GM12892 (cell line): ENCODE results near the gene NTN1.

Experiments used
- DNase-seq: peaks from one replicate; pipeline ENCODE4 v3.0.0; 2011; ENCODE audit not compliant: insufficient read length
- FAIRE-seq: peaks from 2 replicates; lab custom pipeline; 2011; peaks lifted over from hg19 to GRCh38; lab: Jason Lieb, UNC
- POLR2A ChIP-seq: IDR thresholded peaks from 2 replicates; pipeline ENCODE4 v1.6.1; 2011; ENCODE audit warnings: low read depth, low read length, control low read depth
- POLR2AphosphoS5 ChIP-seq: IDR thresholded peaks from 2 replicates; pipeline ENCODE4 v1.6.1; 2011; ENCODE audit warnings: low read depth, low read length, control low read depth
- TAF1 ChIP-seq: IDR thresholded peaks from 2 replicates; pipeline ENCODE4 v1.6.1; 2011; ENCODE audit warnings: low read depth, mild to moderate bottlenecking, control low read depth, low read length, borderline replicate concordance

NTN1 gene

DNA sequence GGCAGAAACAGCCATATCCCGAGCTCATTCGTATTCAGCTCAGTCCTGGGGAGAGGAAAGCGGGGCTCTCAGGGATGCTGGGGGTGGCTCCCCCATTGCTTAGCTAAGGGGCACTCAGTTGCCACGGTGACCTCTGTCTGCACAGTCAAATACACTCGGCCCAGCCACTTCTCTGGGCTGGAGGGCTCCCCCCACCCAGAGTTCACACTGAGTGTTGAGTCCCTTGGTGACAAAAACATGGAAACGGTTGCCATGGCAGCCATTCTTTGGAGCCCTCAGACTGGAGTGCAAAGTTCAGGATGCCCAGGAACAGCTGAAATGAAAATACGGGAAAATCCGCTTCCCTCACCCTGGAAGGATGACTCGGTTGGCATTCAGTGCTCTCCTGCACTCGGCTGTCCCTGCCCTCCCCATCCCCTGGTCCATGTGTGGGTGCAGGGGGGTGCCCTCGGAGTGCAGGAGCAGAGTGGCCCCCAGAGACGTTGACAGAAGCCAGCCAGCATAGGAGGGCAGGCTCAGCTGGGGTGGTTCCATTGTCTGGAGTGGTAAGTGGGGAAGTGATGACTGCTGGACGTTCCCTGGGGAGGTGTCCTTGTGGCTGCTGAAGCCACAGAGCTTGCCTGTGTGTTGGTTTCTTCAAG lies 216.5 kb downstream of the NTN1 start:
- DNase-seq = no peak
- TF ChIP-seq POLR2A (no peak), POLR2AphosphoS5 (no peak), TAF1 (no peak)
- no peak for FAIRE-seq

DNA sequence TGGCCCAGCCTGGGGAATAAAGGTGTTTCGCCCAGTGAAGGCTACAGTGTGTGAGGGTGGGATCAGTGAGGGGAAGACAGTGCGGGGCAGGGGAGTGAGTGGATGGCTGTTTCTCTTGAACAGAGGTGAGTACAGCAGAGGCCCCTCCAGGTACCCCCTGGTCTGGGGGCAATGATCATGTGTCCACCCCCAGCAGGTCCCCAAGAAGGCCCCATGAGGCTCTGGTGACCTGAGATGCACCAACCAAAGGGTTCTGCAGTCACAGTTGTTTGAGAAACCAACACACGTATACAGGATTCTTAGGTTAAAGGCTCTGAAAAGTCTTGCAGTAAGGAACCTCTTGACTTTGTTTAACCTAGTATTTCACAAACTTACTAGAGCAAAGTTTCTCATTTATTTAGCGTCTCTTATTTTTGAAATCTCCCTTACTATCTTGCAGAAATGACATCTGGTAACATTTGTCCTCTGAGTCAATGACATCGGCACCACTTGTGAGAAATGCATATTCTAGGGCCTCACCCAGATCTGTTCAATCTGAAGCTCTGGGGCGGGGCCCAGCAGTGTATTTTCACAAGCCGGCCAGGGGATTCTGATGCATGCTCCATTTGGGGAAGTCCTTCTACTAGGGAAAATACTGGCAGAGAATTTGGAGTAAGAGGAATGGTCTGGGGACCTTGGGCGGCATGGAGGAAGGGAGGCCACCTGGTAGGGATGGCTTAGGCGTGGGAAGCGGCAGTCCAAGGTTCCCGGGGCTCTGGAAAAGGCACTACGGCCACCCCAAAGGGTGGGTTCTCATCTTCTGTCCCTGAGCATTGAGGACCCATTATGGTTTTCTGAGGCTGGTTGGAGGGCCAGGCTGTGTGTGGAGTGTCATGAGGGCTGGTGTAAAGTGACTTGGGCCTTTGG lies 217.3 kb downstream of the NTN1 start:
- FAIRE-seq (no peak), DNase-seq (no peak)
- TF ChIP-seq POLR2AphosphoS5 = no peak

GRCh38 chr17:9239246-9239792 lies 218.0 kb downstream of the NTN1 start:
- TF ChIP-seq POLR2AphosphoS5 (no peak), POLR2A (no peak), TAF1 (no peak)
- DNase-seq (peak; percentile 37), FAIRE-seq (no peak)

- FAIRE-seq (no peak), DNase-seq (peak; percentile 91)
- TF ChIP-seq POLR2AphosphoS5 = no peak
- no peak for TF ChIP-seq TAF1
- TF ChIP-seq POLR2A = no peak
Measured at GRCh38 chr17:9239793-9240658, 218.7 kb downstream of the NTN1 start.

DNA sequence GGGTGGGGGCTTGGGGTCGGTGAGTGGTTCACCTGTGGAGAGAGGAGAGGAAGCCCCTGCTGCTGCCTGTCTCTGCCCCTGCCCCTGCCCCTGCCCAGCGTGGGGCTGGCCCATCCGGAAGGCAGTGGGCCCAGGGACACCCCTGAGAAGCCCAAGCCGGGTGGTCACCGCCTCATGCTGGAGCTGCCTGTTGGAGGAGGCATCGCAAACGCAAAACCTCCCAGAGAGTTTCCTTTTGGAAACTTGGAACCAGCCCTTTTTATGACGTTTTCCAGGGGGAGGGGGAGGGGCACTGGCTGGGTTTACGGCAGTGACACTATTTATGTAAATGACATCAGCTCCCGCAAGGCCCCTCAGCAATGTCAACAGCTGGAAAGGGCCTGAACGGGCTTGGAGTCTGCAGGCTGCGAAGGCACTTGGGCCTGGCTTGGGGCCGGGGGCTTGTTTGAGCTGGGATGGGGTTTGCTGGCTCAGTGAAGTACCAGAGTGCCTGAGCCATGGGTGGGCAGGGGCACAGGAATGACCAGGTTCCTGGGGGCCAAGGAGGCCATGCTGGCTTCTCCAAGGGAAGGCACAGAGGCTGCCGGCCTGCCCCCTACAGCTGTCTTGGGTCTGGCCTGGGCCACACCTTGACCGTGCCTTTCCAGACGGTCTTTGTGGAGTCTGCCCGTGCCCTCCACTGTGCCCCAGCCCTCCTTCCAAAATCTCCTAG lies 219.5 kb downstream of the NTN1 start:
- DNase-seq (no peak), FAIRE-seq (no peak)
- TF ChIP-seq POLR2A = no peak
- no peak for TF ChIP-seq TAF1
- TF ChIP-seq POLR2AphosphoS5 = no peak

- no peak for TF ChIP-seq POLR2AphosphoS5
- TF ChIP-seq TAF1 = no peak
- no peak for TF ChIP-seq POLR2A
Measured at GRCh38 chr17:9241371-9241712, 220.0 kb downstream of the NTN1 start.

GRCh38 chr17:9241774-9242496 lies 220.6 kb downstream of the NTN1 start:
- DNase-seq (no peak), FAIRE-seq (no peak)
- TF ChIP-seq POLR2AphosphoS5 = no peak

More at GRCh38 chr17:9241371-9241712, 220.0 kb downstream of the NTN1 start:
- FAIRE-seq (no peak), DNase-seq (no peak)

GRCh38 chr17:9242497-9242881 lies 221.2 kb downstream of the NTN1 start:
- DNase-seq (no peak), FAIRE-seq (no peak)
- no peak for TF ChIP-seq POLR2A
- no peak for TF ChIP-seq POLR2AphosphoS5
- no peak for TF ChIP-seq TAF1

GRCh38 chr17:9242983-9243382 lies 221.7 kb downstream of the NTN1 start:
- TF ChIP-seq TAF1 (no peak), POLR2A (no peak), POLR2AphosphoS5 (no peak)
- FAIRE-seq (no peak), DNase-seq (no peak)
